Esophagus muscularis mucosa (tissue), 4 donors: ENCODE measurements around the gene MEGF6. TPM values are rescaled to one million over a fixed set of nuclear protein-coding genes. Genes with fewer than 3 reads are reported as not detected.

ENCODE experiments used
- DNase-seq: peaks from one replicate; pipeline ENCODE4 v3.0.0-alpha.2; 2017; ENCODE audit errors: extremely low spot score
- H3K27ac ChIP-seq, 4 donors: fragments of 200-600 bp; sonication (generic); replicated peaks in 1 of 4; 1 replicate in 3 of 4; 2 replicates in 1 of 4; pipeline ENCODE4 v1.5.1; 2016 to 2019; ENCODE audit warnings: mild to moderate bottlenecking in 1 of 4
- H3K27me3 ChIP-seq, 4 donors: fragments of 200-600 bp; sonication (generic); one replicate each; pipeline versions ENCODE4 v1.5.1 to v1.6.0; 2016 to 2019
- H3K36me3 ChIP-seq, 4 donors: fragments of 200-600 bp; sonication (generic); one replicate each; pipeline ENCODE4 v1.5.1; 2016 to 2019
- H3K4me1 ChIP-seq, 4 donors: fragments of 200-600 bp; sonication (generic); one replicate each; pipeline ENCODE4 v1.5.1; 2016 to 2019
- H3K4me3 ChIP-seq, 4 donors: fragments of 200-600 bp; sonication (generic); 1 replicate in 2 of 4; 2 replicates in 2 of 4; pipeline ENCODE4 v1.5.1; 2016 to 2019; ENCODE audit warnings: mild to moderate bottlenecking in 4 of 4, moderate library complexity in 1 of 4
- H3K9me3 ChIP-seq, 4 donors: fragments of 200-600 bp; sonication (generic); 1 replicate in 3 of 4; 2 replicates in 1 of 4; pipeline ENCODE4 v1.5.1; 2016 to 2019
- CTCF ChIP-seq, 3 experiments: fragments of 200-600 bp in 2 of 3; fragments of 450-650 bp in 1 of 3; sonication (generic) in 2 of 3; IDR thresholded peaks; one replicate each; pipeline ENCODE4 v1.5.1; 2017 to 2019; ENCODE audit warnings: antibody characterized with exemption in 3 of 3, mild to moderate bottlenecking in 2 of 3, moderate library complexity in 1 of 3
- EP300 ChIP-seq: sonication (generic); formaldehyde crosslinking; IDR thresholded peaks from one replicate; pipeline ENCODE4 v1.6.1; 2017; ENCODE audit warnings: antibody characterized with exemption
- POLR2A ChIP-seq: fragments of 450-650 bp; IDR thresholded peaks from one replicate; pipeline ENCODE4 v1.6.1; 2017; ENCODE audit warnings: antibody characterized with exemption, moderate library complexity, mild to moderate bottlenecking, low read depth
- POLR2AphosphoS5 ChIP-seq, 2 donors: sonication (generic); formaldehyde crosslinking; IDR thresholded peaks; one replicate each; pipeline ENCODE4 v1.6.1; 2017; ENCODE audit warnings: antibody characterized with exemption in 2 of 2
- WGBS: methylation state at CpG from one replicate; pipeline ENCODE4 v1.1.5; 2018; 5-methylcytosine and 5-hydroxymethylcytosine counted together
- intact Hi-C: fragments of 100-400 bp; cut with DNase I; formaldehyde crosslinking; loops from one replicate; pipeline ENCODE4 v1.15.1; 2023
- total RNA-seq, 4 donors: library from RNA; depleted of rRNA; stranded (reverse); fragments of >200 nt; gene quantifications; one replicate each; pipeline versions ENCODE4 v1.1.0 to v1.2.1, GENCODE V29; 2016

MEGF6 gene
- total RNA-seq, 4 donors from 2014 or later: 9.3 to 18.1 (median 12.7) TPM

- TF ChIP-seq CTCF (IDR thresholded peaks at IDR 0.05) (no peak), POLR2A (no peak), POLR2AphosphoS5 (IDR thresholded peaks at IDR 0.05) (no peak), EP300 (no peak)
- Histone ChIP-seq H3K27ac (no peak overlapping the region), H3K27me3 (peaks cover 5 to 52% (median 28%) of the 10 kb centered on the region in 4 donors), H3K9me3 (no peaks in the 10 kb centered on the region), H3K4me1 (peaks cover 28 to 45% (median 41%) of the 10 kb centered on the region in 4 donors), H3K36me3 (no peaks in the 10 kb centered on the region), H3K4me3 (no peak overlapping the region)
- WGBS: 82% methylated on average over 16 of the region's 29 CpGs
- DNase-seq: no peak
- intact Hi-C loops: no loop called here
These were observed 154.1 kb downstream of the MEGF6 start for GRCh38 chr1:3456964-3457909.

DNA sequence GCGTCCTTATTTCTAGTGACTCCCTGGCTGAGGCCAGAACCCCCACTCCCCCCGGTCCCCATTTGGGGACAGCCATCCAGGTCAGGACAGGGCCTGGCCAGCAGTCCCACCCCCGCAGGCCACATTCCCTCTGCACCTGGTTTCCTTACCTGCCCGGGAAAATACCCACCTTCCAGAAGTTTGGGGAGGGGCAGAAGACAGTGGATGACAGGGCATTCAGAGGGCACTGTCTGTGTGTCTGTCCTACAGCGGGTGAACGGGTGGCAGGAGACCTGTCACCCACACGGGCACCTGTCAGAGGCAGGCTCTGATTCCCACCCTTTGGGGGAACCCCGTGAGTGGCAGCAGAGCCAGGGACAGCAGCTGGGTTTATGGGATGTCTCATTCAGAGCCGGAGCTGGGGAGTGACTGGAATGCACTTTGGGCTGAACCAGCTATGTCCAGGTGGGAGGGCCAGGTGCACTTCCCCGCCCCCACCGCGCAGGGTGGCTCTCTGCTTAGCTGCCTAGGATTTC is 154.8 kb downstream of the MEGF6 start:
- H3K4me1 ChIP-seq: peaks cover 28 to 45% (median 41%) of the 10 kb centered on the region in 4 donors
- no peak for TF ChIP-seq POLR2AphosphoS5 (IDR thresholded peaks at IDR 0.05)
- no peak for TF ChIP-seq CTCF (IDR thresholded peaks at IDR 0.05)
- TF ChIP-seq POLR2A: no peak
- TF ChIP-seq EP300: no peak
- WGBS: 87% methylated on average over 9 of the region's 12 CpGs
- H3K9me3 ChIP-seq: no peaks in the 10 kb centered on the region
- peaks cover 5 to 53% (median 35%) of the 10 kb centered on the region in 4 donors for H3K27me3 ChIP-seq
- DNase-seq: no peak
- H3K4me3 ChIP-seq: no peak overlapping the region
- intact Hi-C loops: no loop called here
- H3K36me3 ChIP-seq: no peaks in the 10 kb centered on the region
- no peak overlapping the region for H3K27ac ChIP-seq

DNA sequence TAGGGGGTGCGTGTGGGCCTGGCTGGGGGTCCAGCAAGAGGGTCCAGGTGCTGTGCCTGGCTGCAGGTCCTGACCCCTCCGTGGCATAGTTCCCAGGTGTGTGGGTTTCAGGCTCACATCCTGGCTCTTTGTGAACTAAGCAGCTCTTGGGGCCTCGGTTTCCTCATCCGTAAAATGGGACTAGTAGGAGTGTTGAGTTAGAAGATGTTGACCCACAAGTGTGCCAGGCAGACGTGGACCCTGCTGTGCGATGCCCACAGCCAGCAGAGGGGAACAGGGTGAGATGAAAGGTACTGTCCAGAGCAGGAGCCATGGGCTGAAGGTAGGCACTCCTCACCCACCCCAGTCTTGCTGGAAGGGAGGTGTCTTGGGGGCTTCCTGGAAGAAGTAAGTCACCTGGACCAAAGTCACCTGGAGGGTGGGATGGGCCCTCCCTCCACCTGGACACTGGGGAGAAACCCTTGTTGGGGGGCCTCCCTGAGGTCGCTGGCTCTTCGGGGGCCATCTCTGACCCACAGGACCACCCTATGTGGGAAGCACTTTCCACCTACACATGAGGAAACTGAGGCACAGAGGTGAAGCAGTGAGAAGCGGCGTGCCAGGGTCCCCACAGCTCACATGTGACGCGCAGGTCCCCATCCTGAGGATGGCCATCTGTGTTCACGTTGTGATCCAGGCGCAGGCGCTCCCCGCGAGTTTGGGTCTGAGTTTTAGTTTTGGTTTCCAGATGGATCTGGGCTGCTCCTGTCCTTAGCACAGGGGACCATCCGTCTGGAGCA is 155.4 kb downstream of the MEGF6 start:
- DNase-seq: no peak

More for the DNA sequence above, 155.4 kb downstream of the MEGF6 start:
- 95% methylated on average over 7 of the region's 18 CpGs for WGBS
- intact Hi-C loops: no loop called here
- H3K4me3 ChIP-seq: no peak overlapping the region
- H3K27ac ChIP-seq: no peak overlapping the region
- peaks cover 28 to 45% (median 41%) of the 10 kb centered on the region in 4 donors for H3K4me1 ChIP-seq
- TF ChIP-seq POLR2AphosphoS5 (IDR thresholded peaks at IDR 0.05): no peak
- no peak for TF ChIP-seq CTCF (IDR thresholded peaks at IDR 0.05)
- no peak for TF ChIP-seq POLR2A
- TF ChIP-seq EP300: no peak
- no peaks in the 10 kb centered on the region for H3K9me3 ChIP-seq
- peaks cover 5 to 60% (median 37%) of the 10 kb centered on the region in 4 donors for H3K27me3 ChIP-seq
- no peaks in the 10 kb centered on the region for H3K36me3 ChIP-seq
